ENCODE results near the gene MAPKBP1.

Gene MAPKBP1

DNA sequence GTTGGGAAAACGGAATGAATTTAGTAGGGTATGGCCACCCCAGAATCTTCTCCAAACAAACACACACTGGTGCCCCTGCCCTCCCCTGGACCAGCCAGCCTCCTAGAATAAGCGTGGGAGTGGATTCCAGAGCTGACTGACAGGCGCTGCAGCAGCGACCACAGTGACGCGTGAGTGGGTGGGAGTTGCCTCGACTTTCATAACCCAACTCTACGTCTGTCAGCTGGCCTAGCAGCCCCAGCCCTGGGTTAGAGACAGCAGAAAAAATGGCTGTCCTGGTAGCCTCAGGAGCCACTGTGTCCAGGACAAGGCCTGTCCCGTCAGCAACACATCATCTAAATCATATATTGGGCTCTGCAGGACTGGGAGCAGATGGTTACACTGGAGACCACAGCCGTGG is 74.3 kb downstream of the MAPKBP1 start:
- TF ChIP-seq POLR2A (IDR thresholded peaks at IDR 0.05; ENCODE audit: extremely low read depth, insufficient read length) = no peak
- TF ChIP-seq, protein P1, sequence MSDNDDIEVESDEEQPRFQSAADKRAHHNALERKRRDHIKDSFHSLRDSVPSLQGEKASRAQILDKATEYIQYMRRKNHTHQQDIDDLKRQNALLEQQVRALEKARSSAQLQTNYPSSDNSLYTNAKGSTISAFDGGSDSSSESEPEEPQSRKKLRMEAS (IDR thresholded peaks at IDR 0.05; ENCODE audit: low read depth, low read length) = no peak
- H3K4me3 ChIP-seq (ENCODE audit: low read depth, low read length) = no peak overlapping the region

DNA sequence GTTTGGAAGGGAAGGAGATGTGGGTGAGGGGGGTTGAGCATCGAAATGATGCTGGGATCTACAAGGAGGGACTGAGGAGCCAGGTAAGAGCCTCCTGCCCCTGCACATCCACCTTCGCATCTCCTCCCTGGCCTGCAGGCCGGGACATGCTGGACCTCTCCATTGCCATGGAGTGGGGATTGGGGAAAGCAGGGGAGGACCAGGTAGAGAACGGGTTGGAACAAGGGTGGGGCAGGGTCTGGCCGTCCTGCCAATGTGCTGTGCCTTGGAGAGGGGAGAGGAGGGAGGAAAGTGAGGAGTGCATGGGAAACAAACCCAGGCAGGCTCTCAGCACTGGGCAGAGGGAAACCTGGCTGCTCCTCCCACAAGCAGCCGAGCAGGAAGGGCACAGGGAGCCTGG is 74.9 kb downstream of the MAPKBP1 start:
- TF ChIP-seq MYC (IDR thresholded peaks at IDR 0.05; ENCODE audit: low read depth, low read length) = no peak
- TF ChIP-seq POLR2A (IDR thresholded peaks at IDR 0.05; ENCODE audit: extremely low read depth, insufficient read length) = no peak
- TF ChIP-seq, protein P1 (IDR thresholded peaks at IDR 0.05; ENCODE audit: low read depth, low read length) = no peak
- TF ChIP-seq, protein P2, sequence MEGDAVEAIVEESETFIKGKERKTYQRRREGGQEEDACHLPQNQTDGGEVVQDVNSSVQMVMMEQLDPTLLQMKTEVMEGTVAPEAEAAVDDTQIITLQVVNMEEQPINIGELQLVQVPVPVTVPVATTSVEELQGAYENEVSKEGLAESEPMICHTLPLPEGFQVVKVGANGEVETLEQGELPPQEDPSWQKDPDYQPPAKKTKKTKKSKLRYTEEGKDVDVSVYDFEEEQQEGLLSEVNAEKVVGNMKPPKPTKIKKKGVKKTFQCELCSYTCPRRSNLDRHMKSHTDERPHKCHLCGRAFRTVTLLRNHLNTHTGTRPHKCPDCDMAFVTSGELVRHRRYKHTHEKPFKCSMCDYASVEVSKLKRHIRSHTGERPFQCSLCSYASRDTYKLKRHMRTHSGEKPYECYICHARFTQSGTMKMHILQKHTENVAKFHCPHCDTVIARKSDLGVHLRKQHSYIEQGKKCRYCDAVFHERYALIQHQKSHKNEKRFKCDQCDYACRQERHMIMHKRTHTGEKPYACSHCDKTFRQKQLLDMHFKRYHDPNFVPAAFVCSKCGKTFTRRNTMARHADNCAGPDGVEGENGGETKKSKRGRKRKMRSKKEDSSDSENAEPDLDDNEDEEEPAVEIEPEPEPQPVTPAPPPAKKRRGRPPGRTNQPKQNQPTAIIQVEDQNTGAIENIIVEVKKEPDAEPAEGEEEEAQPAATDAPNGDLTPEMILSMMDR (IDR thresholded peaks at IDR 0.05; ENCODE audit: low read depth, low read length) = no peak
- no peak for DNase-seq (ENCODE audit: low read depth)
- H3K4me3 ChIP-seq (ENCODE audit: low read depth, low read length) = no peak overlapping the region

More for the DNA sequence above, 74.3 kb downstream of the MAPKBP1 start:
- DNase-seq (ENCODE audit: low read depth) = peak; percentile 73

DNA sequence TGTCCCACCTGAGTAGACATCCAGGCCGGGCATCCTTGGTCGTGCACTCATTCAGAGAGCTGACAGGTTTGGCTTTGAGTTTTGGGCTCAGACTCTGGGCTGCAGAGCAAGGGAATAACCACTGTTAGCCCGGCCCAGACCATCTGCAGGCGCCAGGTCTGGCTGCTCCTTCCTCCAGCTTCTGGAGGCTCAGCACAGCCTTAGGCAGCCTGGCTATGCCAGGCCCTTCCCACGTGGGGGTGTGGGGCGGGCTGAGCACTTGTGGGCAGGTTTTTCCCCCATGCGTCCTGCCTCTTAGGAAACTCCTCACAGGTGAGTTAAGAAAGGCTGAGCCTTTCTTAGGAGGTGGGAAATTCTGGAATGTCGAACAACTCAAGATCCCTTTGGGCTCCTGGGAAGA is 75.6 kb downstream of the MAPKBP1 start:
- TF ChIP-seq, protein P1 (IDR thresholded peaks at IDR 0.05; ENCODE audit: low read depth, low read length) = no peak
- TF ChIP-seq POLR2A (IDR thresholded peaks at IDR 0.05; ENCODE audit: extremely low read depth, insufficient read length) = no peak
- TF ChIP-seq, protein P2 (IDR thresholded peaks at IDR 0.05; ENCODE audit: low read depth, low read length) = no peak
- no peak for TF ChIP-seq MYC (IDR thresholded peaks at IDR 0.05; ENCODE audit: low read depth, low read length)
- no peak overlapping the region for H3K4me3 ChIP-seq (ENCODE audit: low read depth, low read length)
- DNase-seq (ENCODE audit: low read depth) = no peak

DNA sequence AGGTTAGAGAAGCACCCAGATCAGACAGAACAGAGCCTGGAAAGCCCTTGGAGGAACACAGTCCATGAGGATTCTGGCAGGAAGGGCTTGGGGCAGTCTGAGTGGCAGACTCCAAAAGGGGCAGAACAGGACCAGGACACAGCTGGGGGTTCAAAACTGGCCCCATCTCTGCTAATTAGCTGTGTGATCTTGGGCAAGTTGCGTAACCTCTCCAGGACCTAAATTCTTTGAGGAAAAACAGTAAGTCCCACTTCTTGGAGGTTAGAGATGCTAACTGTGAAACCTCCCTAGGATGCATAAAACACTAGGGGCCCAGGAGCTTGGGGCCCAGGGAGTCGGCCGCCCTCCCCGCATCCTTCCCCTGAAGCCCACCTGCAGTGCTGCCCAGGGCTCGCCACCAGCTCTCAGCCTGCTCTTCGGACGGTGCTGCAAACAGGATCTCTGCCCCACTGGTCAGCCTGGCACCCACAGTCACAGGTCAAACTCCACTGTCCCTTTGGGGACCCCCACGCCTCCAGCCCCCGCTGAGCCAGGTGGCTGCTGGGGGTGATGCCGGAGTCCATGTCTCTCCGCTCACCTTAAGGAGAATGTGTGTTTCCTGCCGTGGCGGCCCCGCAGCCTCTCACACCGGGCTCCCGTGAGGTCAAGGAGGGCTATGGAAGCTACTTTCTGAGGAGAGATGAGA is 76.3 kb downstream of the MAPKBP1 start:
- peak; percentile 23 for DNase-seq (ENCODE audit: low read depth)
- TF ChIP-seq MYC (IDR thresholded peaks at IDR 0.05; ENCODE audit: low read depth, low read length) = no peak
- TF ChIP-seq, protein P1 (IDR thresholded peaks at IDR 0.05; ENCODE audit: low read depth, low read length) = no peak
- TF ChIP-seq, protein P2 (IDR thresholded peaks at IDR 0.05; ENCODE audit: low read depth, low read length) = no peak
- TF ChIP-seq POLR2A (IDR thresholded peaks at IDR 0.05; ENCODE audit: extremely low read depth, insufficient read length) = no peak
- no peak overlapping the region for H3K4me3 ChIP-seq (ENCODE audit: low read depth, low read length)

DNA sequence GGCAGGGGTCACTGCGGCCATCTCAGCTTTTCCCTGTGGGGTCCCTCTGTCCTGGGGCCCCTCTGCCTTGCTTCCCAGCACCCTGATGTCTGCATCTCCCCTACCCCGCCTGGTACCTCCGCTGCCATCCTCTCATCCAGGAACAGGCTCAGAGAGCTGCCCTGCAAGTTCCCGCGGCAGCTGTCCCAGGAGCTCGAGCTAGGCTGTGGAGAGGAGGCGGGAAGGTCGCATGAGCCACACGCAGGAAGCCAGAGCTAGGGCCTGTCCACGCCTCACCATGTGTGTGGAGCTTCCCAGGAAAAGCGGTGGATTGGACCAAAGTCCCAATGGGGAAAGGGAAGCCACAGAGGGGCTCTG is 76.9 kb downstream of the MAPKBP1 start:
- H3K4me3 ChIP-seq (ENCODE audit: low read depth, low read length) = no peak overlapping the region
- TF ChIP-seq, protein P1 (IDR thresholded peaks at IDR 0.05; ENCODE audit: low read depth, low read length) = no peak
- TF ChIP-seq POLR2A (IDR thresholded peaks at IDR 0.05; ENCODE audit: extremely low read depth, insufficient read length) (no peak), MYC (IDR thresholded peaks at IDR 0.05; ENCODE audit: low read depth, low read length) (no peak)
- TF ChIP-seq, protein P2 (IDR thresholded peaks at IDR 0.05; ENCODE audit: low read depth, low read length) = no peak
- DNase-seq (ENCODE audit: low read depth) = no peak

DNA sequence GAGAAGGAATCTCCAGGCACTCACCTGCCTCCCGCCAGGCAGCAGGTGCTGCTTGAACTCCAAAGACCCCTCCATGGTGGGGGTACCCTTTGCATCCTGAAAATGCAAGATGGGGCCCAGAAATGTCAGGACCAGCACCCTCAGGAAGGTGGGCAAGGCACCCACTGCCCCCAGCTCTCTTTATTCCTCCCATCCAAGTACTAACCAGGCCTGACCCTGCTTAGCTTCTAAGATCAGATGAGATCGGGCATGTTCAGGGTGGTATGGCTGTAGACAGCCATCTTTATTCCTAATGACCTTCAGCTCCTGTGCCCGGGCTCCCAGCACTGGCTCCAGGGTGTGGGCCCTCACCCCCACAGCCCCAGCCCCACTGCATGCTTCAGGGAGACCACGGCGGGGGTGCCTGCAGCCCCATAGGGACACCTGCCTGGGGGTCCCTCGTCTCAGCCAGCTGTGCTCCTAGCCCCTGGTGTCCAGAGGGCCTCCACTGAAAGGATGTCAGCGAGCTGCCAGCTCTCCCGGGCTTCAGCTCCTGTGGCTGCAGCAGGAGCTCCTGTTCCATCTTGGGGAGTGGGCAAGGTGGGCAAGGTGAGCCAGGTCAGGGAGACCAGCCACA is 77.6 kb downstream of the MAPKBP1 start:
- DNase-seq (ENCODE audit: low read depth) = no peak
- TF ChIP-seq, protein P2 (IDR thresholded peaks at IDR 0.05; ENCODE audit: low read depth, low read length) = no peak
- TF ChIP-seq, protein P1 (IDR thresholded peaks at IDR 0.05; ENCODE audit: low read depth, low read length) = no peak
- no peak for TF ChIP-seq MYC (IDR thresholded peaks at IDR 0.05; ENCODE audit: low read depth, low read length)
- no peak for TF ChIP-seq POLR2A (IDR thresholded peaks at IDR 0.05; ENCODE audit: extremely low read depth, insufficient read length)

More for the DNA sequence above, 77.6 kb downstream of the MAPKBP1 start:
- no peak overlapping the region for H3K4me3 ChIP-seq (ENCODE audit: low read depth, low read length)
